Endothelial cell of umbilical vein (primary cell): ENCODE data around the gene TUBGCP2. TPM values are rescaled to one million over a fixed set of nuclear protein-coding genes. Genes with fewer than 3 reads are reported as not detected.

Source experiments
- BruUV-seq: library from RNA; stranded (reverse); fragments of 400-500 nt; replicated peaks from 2 replicates; lab custom pipeline; 2021; lab: Mats Ljungman, UMichigan
- CTCF ChIA-PET: fragments of 300-600, 350-600 bp; sonication (Branson Sonifier 250); formaldehyde crosslinking; loops from one replicate; lab custom pipeline; 2021; ENCODE audit warnings: antibody characterized with exemption, inconsistent platforms; lab: Charles Lee
- POLR2A ChIA-PET: fragments of 300-600, 350-600 bp; sonication (Branson Sonifier 250); formaldehyde crosslinking; loops from one replicate; lab custom pipeline; 2021; ENCODE audit warnings: antibody characterized with exemption, inconsistent platforms; lab: Charles Lee
- DNase-seq: peaks from one replicate; pipeline ENCODE4 v3.0.0-alpha.2; 2011; ENCODE audit warnings: low read depth, low spot score
- FAIRE-seq: peaks from 2 replicates; lab custom pipeline; 2011; peaks lifted over from hg19 to GRCh38; lab: Jason Lieb, UNC
- H2AFZ ChIP-seq: 2 replicates; pipeline ENCODE4 v1.6.0; 2012; ENCODE audit warnings: low read depth, low read length, control low read depth, inconsistent platforms
- H3K27ac ChIP-seq: 2 replicates; pipeline ENCODE4 v1.5.1; 2011; ENCODE audit warnings: low read depth, mild to moderate bottlenecking, control low read depth, low read length, moderate library complexity; ENCODE audit not compliant: insufficient read depth
- H3K27me3 ChIP-seq, 2 experiments: 2 replicates each; pipeline versions ENCODE4 v1.6.0 to v1.6.1; 2011; ENCODE audit warnings: low read length in 2 of 2, mixed read lengths in 1 of 2; ENCODE audit not compliant: control insufficient read depth in 2 of 2, insufficient read depth in 2 of 2
- H3K36me3 ChIP-seq, 2 experiments: 2 replicates in 1 of 2; 3 replicates in 1 of 2; pipeline ENCODE4 v1.5.1; 2011; ENCODE audit warnings: low read length in 2 of 2, mild to moderate bottlenecking in 1 of 2, moderate library complexity in 1 of 2; ENCODE audit not compliant: control insufficient read depth in 2 of 2, insufficient read depth in 2 of 2; ENCODE audit errors: extremely low read depth in 1 of 2
- H3K4me1 ChIP-seq: 3 replicates; pipeline ENCODE4 v1.5.1; 2011; ENCODE audit warnings: mild to moderate bottlenecking, low read length; ENCODE audit not compliant: control insufficient read depth, insufficient read depth; ENCODE audit errors: extremely low read depth
- H3K4me2 ChIP-seq: 2 replicates; pipeline ENCODE4 v1.6.1; 2011; ENCODE audit warnings: low read length, control low read depth, mixed read lengths; ENCODE audit not compliant: insufficient read depth
- H3K4me3 ChIP-seq, 3 experiments: fragments of 200-600 bp in 1 of 3; sonication (generic), shearing (Covaris generic) in 1 of 3; replicated peaks in 1 of 3; 2 replicates each; pipeline ENCODE4 v1.5.1; 2011 to 2016; ENCODE audit warnings: control low read depth in 3 of 3, low read length in 3 of 3, mild to moderate bottlenecking in 2 of 3, inconsistent platforms in 1 of 3, low read depth in 1 of 3, moderate library complexity in 1 of 3; ENCODE audit not compliant: insufficient read depth in 1 of 3
- H3K79me2 ChIP-seq: 2 replicates; pipeline ENCODE4 v1.6.0; 2012; ENCODE audit warnings: low read length, inconsistent platforms; ENCODE audit not compliant: control insufficient read depth, insufficient read depth
- H3K9ac ChIP-seq: replicated peaks from 2 replicates; pipeline ENCODE3; 2011; ENCODE audit warnings: low read length, control low read depth; ENCODE audit not compliant: insufficient read depth; ENCODE audit errors: extremely low read depth
- H3K9me1 ChIP-seq: replicated peaks from 3 replicates; pipeline ENCODE4 v1.6.0; 2011; ENCODE audit warnings: mild to moderate bottlenecking, low read length; ENCODE audit not compliant: control insufficient read depth, insufficient read depth; ENCODE audit errors: extremely low read depth
- H3K9me3 ChIP-seq: replicated peaks from 2 replicates; pipeline ENCODE4 v1.5.1; 2012; ENCODE audit warnings: low read length, inconsistent platforms; ENCODE audit not compliant: control insufficient read depth, insufficient read depth
- H4K20me1 ChIP-seq: replicated peaks from 2 replicates; pipeline ENCODE3; 2011; ENCODE audit warnings: mild to moderate bottlenecking, low read length; ENCODE audit not compliant: control insufficient read depth, insufficient read depth; ENCODE audit errors: extremely low read depth
- CTCF ChIP-seq, 2 donors: IDR thresholded peaks; 1 replicate in 1 of 2; 2 replicates in 1 of 2; pipeline ENCODE4 v1.5.1; 2011; ENCODE audit warnings: low read length in 2 of 2, mild to moderate bottlenecking in 2 of 2, moderate library complexity in 2 of 2, control low read depth in 1 of 2, inconsistent platforms in 1 of 2, low read depth in 1 of 2; ENCODE audit not compliant: insufficient read depth in 1 of 2; ENCODE audit errors: extremely low read depth in 1 of 2
- EZH2 ChIP-seq: IDR thresholded peaks from 2 replicates; pipeline ENCODE4 v1.6.1; 2012; ENCODE audit warnings: borderline replicate concordance, low read depth, mild to moderate bottlenecking, moderate library complexity, low read length, inconsistent platforms; ENCODE audit not compliant: severe bottlenecking
- FOS ChIP-seq: IDR thresholded peaks from 2 replicates; pipeline ENCODE4 v1.6.1; 2011; ENCODE audit warnings: mild to moderate bottlenecking, low read length, moderate library complexity, borderline replicate concordance; ENCODE audit not compliant: insufficient read depth
- GATA2 ChIP-seq: IDR thresholded peaks from 2 replicates; pipeline ENCODE4 v1.7.0; 2011; ENCODE audit warnings: low read depth, mild to moderate bottlenecking, moderate library complexity, mixed read lengths, low read length; ENCODE audit not compliant: insufficient read length, insufficient read depth
- JUN ChIP-seq: IDR thresholded peaks from 2 replicates; pipeline ENCODE4 v1.6.1; 2011; ENCODE audit warnings: borderline replicate concordance, low read depth; ENCODE audit not compliant: insufficient read length, insufficient read depth
- MAX ChIP-seq: IDR thresholded peaks from 2 replicates; pipeline ENCODE4 v1.6.1; 2011; ENCODE audit not compliant: insufficient read depth, insufficient read length
- MYC ChIP-seq: IDR thresholded peaks from one replicate; pipeline ENCODE4 v1.6.1; 2011; ENCODE audit warnings: mild to moderate bottlenecking, low read depth, low read length
- POLR2A ChIP-seq: IDR thresholded peaks from 2 replicates; pipeline ENCODE4 v1.6.1; 2012; ENCODE audit warnings: low read depth, mild to moderate bottlenecking, control low read depth, low read length
- POLR2AphosphoS5 ChIP-seq: IDR thresholded peaks from 2 replicates; pipeline ENCODE4 v1.6.1; 2012; ENCODE audit warnings: low read depth, mild to moderate bottlenecking, control low read depth, low read length, moderate library complexity; ENCODE audit not compliant: insufficient read depth
- dilution Hi-C: fragments of 300-500 bp; cut with MboI; formaldehyde crosslinking; loops from one replicate; pipeline ENCODE4 v1.15.0; 2019; ENCODE audit warnings: low sequenced_read_pairs; ENCODE audit not compliant: extremely low pct_ligation_motif_present
- intact Hi-C: fragments of 100-400 bp; cut with micrococcal nuclease; formaldehyde crosslinking; loops from one replicate; pipeline ENCODE4 v1.10.0; 2022
- polyA plus RNA-seq, 4 experiments: library from polyadenylated mRNA; depleted of rRNA in 3 of 4; stranded (reverse) in 3 of 4; unstranded in 1 of 4; fragments of >200 nt; gene quantifications; 2 replicates each; pipeline versions ENCODE4 v1.2.1 to v1.2.3, GENCODE V29; 2011 to 2012; ENCODE audit warnings: missing spikeins in 1 of 4
- total RNA-seq: library from RNA; stranded (reverse); gene quantifications from 2 replicates; pipeline ENCODE4 v1.2.3, GENCODE V29; 2021

The TUBGCP2 gene
- total and polyA plus RNA-seq, 2 donors (not counting 3 experiments of a cell fraction or from before 2014, with no cell fraction given): 37.1 to 53.1 TPM

- no peak for FAIRE-seq
- intact Hi-C loops (no loop called here), dilution Hi-C loops (no loop called here)
- H3K9me3 ChIP-seq: no peaks in the 10 kb centered on the region
- CTCF ChIA-PET: interaction anchor here (1.6 to 2.5 kb wide), 4 partner anchors 9 to 37 kb away, joined by 4 to 11 read pairs (median 10); no protein-coding TSS in a partner anchor
- peaks cover 12% of the 10 kb centered on the region for H3K4me1 ChIP-seq
- no peak overlapping the region for H2AFZ ChIP-seq
- no peaks in the 10 kb centered on the region for H3K79me2 ChIP-seq
- no peaks in the 10 kb centered on the region for H4K20me1 ChIP-seq
- no peaks in the 10 kb centered on the region for H3K9me1 ChIP-seq
- no peak overlapping the region for H3K4me2 ChIP-seq
- DNase-seq: no peak
- peaks cover 2 to 37% of the 10 kb centered on the region in 2 experiments for H3K36me3 ChIP-seq
- no peak overlapping the region for H3K9ac ChIP-seq
- TF ChIP-seq CTCF (IDR thresholded peaks at IDR 0.05; ENCODE audit: extremely low read depth in 1 of 2, insufficient read depth in 1 of 2, low read depth in 1 of 2, low read length in 2 of 2) (no peak), GATA2 (no peak), POLR2A (no peak), POLR2AphosphoS5 (no peak), FOS (no peak), EZH2 (no peak), JUN (no peak), MYC (no peak), MAX (no peak)
- H3K27me3 ChIP-seq: no peaks in the 10 kb centered on the region
- H3K4me3 ChIP-seq: no peak overlapping the region
- H3K27ac ChIP-seq: no peak overlapping the region
- no TSS peak for BruUV-seq
- POLR2A ChIA-PET: no interaction called here
These were observed 14.5 kb downstream of the TUBGCP2 start for GRCh38 chr10:133294189-133294588.
